Stomach (tissue), 4 donors: Measurements from ENCODE around the gene MATK.
"Not testable (repeated sequence)": the region's sequence is repeated elsewhere in the genome, so short reads cannot be mapped to it uniquely, and the experiment has no call there.

Source experiments
- POLR2A ChIP-seq, 4 donors: fragments of 450-650 bp; IDR thresholded peaks; one replicate each; pipeline ENCODE4 v1.6.1; 2016; ENCODE audit warnings: antibody characterized with exemption in 4 of 4, control low read depth in 2 of 4, mild to moderate bottlenecking in 1 of 4, moderate library complexity in 1 of 4
- POLR2AphosphoS5 ChIP-seq, 3 donors: sonication (generic); formaldehyde crosslinking; IDR thresholded peaks; one replicate each; pipeline ENCODE4 v1.6.1; 2016; ENCODE audit warnings: antibody characterized with exemption in 3 of 3
- TF ChIP-seq, protein P1 (sequence below), 7 experiments: fragments of 450-650 bp in 4 of 7; fragments of 200-600 bp in 3 of 7; sonication (generic) in 3 of 7; IDR thresholded peaks; one replicate each; pipeline ENCODE4 v1.5.1; 2016 to 2019; ENCODE audit warnings: antibody characterized with exemption in 7 of 7, control low read depth in 2 of 7, mild to moderate bottlenecking in 1 of 7

DNA sequence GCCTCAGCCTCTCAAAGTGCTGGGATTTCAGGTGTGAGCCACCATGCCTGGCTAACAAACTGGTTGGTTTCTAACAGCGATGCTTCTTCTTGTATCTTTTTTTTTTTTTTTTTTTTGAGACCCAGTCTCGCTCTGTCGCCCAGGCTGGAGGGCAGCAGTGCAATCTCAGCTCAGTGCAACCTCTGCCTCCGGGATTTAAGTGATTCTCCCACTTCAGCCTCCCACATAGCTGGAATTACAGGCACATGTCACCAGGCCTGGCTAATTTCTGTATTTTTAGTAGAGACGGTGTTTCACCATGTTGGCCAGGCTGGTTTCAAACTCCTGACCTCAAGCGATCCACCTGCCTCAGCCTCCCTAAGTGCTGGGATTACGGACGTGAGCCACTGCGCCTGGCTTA is 30.0 kb upstream of the MATK start:
- TF ChIP-seq, protein P1, sequence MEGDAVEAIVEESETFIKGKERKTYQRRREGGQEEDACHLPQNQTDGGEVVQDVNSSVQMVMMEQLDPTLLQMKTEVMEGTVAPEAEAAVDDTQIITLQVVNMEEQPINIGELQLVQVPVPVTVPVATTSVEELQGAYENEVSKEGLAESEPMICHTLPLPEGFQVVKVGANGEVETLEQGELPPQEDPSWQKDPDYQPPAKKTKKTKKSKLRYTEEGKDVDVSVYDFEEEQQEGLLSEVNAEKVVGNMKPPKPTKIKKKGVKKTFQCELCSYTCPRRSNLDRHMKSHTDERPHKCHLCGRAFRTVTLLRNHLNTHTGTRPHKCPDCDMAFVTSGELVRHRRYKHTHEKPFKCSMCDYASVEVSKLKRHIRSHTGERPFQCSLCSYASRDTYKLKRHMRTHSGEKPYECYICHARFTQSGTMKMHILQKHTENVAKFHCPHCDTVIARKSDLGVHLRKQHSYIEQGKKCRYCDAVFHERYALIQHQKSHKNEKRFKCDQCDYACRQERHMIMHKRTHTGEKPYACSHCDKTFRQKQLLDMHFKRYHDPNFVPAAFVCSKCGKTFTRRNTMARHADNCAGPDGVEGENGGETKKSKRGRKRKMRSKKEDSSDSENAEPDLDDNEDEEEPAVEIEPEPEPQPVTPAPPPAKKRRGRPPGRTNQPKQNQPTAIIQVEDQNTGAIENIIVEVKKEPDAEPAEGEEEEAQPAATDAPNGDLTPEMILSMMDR (IDR thresholded peaks at IDR 0.05), result not testable (repeated sequence)
- not testable (repeated sequence) for TF ChIP-seq POLR2A, POLR2AphosphoS5 (IDR thresholded peaks at IDR 0.05)
